LNCAP (cell line): ENCODE measurements around the gene ZC3H13.

Experiments
- CTCF ChIP-seq: fragments of 450-650 bp; IDR thresholded peaks from 2 replicates; pipeline ENCODE4 v1.5.1; 2017; ENCODE audit warnings: mild to moderate bottlenecking

The ZC3H13 gene

DNA sequence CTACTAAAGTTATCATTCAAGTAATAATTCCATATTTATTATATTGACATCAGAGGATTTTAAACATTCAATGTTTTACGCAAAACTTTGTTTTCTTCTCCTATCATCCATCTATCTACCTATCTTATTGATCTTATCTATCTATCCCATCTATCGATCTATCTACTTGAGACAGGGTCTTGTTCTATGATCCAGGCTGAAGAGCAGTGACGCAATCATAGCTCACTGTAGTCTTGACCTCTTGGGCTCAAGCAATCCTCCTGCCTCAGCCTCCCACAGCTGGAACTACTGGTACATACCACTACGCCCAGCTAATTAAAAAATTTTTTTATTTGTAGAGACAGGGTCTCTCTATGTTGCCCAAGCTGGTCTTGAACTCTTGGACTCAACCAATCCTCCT lies 27.4 kb downstream of the ZC3H13 start:
- TF ChIP-seq CTCF, result no peak

GRCh38 chr13:46022481-46022880 lies 30.1 kb downstream of the ZC3H13 start:
- TF ChIP-seq CTCF, result no peak

- TF ChIP-seq CTCF, result no peak
Observed at GRCh38 chr13:46016216-46016615, 36.3 kb downstream of the ZC3H13 start.

DNA sequence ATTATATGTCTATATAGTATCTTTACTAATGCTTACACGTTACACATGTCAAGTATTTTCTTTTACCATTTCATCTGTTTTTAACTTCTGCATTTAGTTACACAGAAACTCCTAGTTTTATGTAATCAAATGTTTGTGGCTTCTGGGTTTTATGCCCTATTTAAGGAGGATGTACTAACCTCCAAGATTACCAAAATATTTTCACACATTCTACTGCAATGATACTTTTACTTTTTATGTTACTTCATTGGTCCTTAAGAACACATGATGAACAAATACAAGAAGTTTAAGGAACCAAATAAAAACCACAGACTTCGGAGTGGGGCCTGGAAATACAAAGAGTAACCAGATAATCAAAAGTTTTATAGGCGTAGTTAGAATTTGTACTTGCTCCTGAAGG lies 37.2 kb downstream of the ZC3H13 start:
- TF ChIP-seq CTCF, result no peak

GRCh38 chr13:46012404-46012803 lies 40.1 kb downstream of the ZC3H13 start:
- TF ChIP-seq CTCF, result no peak

DNA sequence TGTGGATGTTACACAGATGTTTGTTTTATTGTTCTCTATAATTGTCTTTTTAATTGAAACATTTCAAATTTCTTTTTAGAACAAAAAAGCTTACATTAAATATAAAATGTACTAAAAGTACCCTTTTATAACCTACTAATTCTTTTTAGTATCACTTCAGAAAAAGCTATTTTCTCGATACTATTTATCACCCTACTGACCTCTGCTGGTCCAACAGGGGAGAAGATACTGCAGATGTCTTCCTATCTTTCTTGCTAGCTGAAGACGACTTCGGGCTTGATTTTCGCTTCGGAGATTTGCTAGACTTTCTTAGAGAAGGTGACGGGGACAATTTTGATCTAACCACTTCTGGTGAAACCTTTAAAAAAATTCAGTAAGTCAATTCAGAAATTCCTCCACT lies 42.4 kb downstream of the ZC3H13 start:
- TF ChIP-seq CTCF, result peak; percentile 27; the same call in 1 of the 2 replicates

- no peak for TF ChIP-seq CTCF
Observed at GRCh38 chr13:46008631-46009030, 43.9 kb downstream of the ZC3H13 start.

DNA sequence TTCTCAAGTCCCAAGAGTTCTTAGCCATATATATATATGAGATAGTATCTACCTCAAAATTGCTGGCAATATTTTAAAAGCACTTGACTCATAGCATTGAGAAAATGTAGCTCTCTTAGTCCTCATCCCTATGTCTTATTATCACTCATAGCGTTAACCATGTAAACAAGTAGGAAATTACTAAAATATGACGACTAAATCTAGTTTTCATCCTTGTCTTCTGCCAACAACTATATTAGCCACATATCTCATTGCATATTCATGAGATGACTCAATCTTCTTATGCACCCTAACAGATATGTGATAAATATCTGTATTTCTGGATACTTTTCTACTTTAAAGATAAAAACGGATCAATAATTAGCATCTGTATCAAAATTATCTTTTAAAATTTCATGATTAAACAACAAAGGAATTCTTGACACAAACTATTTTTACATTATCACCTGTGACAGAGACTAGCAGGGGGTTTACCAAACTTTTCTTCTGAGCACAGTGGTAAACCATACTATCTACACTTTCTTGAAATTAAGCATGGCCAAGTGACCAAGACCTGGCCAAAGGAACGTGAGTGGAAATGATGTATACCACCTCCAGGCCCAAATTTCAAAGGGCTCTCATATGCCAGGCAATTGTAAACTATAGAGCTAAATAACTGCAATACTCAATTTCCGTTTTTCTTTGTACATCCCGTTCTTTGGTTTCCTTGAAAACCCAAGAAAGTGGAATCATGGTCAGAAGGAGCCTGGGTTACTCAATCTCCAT lies 45.7 kb downstream of the ZC3H13 start:
- TF ChIP-seq CTCF, result no peak
